ENCODE data around the gene BLCAP. TPM values are rescaled to one million over a fixed set of nuclear protein-coding genes. Genes with fewer than 3 reads are reported as not detected.
A peak's percentile ranks its signal among the peaks of the same experiment; 100 is the strongest.

Gene BLCAP
- total and polyA plus RNA-seq, 9 donors: 27.7 to 147 (median 62.0) TPM

- H3K4me3 ChIP-seq: no peak overlapping the region
- no peaks in the 10 kb centered on the region for H3K9me3 ChIP-seq
- WGBS, 3 donors: 80 to 81% (median 80%) methylated on average over 30 of the region's 30 CpGs
- no peaks in the 10 kb centered on the region for H3K36me3 ChIP-seq
- H3K4me1 ChIP-seq (ENCODE audit: insufficient read depth): peaks cover 10% of the 10 kb centered on the region
- no peak overlapping the region for H3K27ac ChIP-seq
- H3K27me3 ChIP-seq: no peaks in the 10 kb centered on the region
- DNase-seq: peak in 1 of 5 donors; percentile 46
- TF ChIP-seq EP300 (IDR thresholded peaks at IDR 0.05) (no peak), POLR2A (IDR thresholded peaks at IDR 0.05) (no peak), CTCF (IDR thresholded peaks at IDR 0.05) (no peak)
- intact Hi-C loops (cut with DNase I): no loop called here
Measured at GRCh38 chr20:37518606-37519507, 8.8 kb downstream of the BLCAP start.

DNA sequence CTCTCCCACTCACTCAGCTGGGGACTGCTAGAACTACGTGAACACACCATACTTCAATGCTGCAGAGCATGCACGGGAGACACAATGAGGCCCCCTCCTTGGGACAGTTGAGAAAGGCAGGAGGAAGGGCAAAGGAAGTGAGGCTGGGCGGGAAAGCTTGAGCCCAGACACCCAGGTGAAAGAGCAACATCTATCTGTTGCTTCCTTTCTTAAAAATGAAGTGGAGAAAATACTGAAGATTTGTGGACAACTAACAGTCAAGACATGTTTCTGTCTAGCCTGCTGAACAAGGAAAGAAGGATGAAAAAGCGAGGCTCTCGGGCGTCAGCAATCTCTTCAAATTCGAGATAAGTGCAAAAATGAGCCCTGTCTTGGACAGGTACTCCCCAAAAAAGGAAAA lies 9.6 kb downstream of the BLCAP start:
- intact Hi-C loops (cut with DNase I): no loop called here
- Histone ChIP-seq H3K4me3 (no peak overlapping the region), H3K36me3 (no peaks in the 10 kb centered on the region), H3K9me3 (no peaks in the 10 kb centered on the region), H3K27ac (no peak overlapping the region), H3K27me3 (no peaks in the 10 kb centered on the region), H3K4me1 (ENCODE audit: insufficient read depth) (peaks cover 10% of the 10 kb centered on the region)
- 89 to 93% (median 91%) methylated on average over 7 of the region's 7 CpGs for WGBS, 3 donors
- no peak for DNase-seq
- TF ChIP-seq EP300 (IDR thresholded peaks at IDR 0.05): no peak
- no peak for TF ChIP-seq CTCF (IDR thresholded peaks at IDR 0.05)
- no peak for TF ChIP-seq POLR2A (IDR thresholded peaks at IDR 0.05)

DNA sequence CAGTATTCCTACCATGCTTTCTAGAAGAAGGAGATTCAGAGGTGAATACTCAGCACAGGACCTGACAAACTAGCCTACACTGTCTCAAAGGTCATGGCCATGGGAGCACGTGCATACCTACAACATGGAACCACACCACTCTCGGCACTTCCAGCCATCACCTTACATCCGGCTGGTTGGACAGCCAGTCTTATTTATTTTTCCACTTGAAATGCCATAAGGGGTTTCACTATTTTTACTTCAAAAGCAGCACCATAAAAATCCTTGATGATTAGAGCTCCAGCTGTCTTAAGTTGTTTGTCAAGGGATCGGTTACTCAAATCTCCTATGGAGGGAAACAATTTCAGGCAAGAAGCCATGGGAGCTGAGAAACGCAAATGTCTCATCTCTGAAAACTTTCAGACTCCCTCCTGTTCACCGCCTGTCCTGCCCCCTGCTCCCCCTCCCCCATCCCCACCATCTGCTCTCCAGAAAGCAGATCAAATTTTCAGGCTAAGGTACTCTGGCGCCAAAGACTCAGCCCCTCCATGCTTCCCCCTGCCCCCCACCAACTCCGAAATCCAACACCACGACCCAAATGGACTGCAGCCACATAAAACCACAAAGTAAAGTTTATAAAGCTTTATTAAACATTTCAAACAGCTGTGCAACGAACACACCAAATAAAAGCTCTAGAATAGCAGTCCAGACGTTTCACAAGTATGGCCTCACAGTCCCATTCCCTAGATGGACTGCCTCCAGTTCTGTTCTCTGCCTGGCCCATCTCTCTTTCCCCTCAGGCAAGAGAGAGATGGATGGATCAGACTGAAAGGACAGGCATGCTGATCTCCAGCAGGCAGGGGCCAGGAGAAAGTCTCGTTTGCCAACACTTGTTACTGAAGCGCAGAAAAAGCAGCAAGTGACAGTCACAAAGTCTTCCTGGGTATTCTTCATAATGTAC lies 10.6 kb downstream of the BLCAP start:
- H3K27me3 ChIP-seq: no peaks in the 10 kb centered on the region
- DNase-seq: no peak
- H3K9me3 ChIP-seq: no peaks in the 10 kb centered on the region
- intact Hi-C loops (cut with DNase I): no loop called here
- 27 to 45% (median 30%) methylated on average over 13 of the region's 13 CpGs for WGBS, 3 donors
- H3K4me1 ChIP-seq (ENCODE audit: insufficient read depth): peaks cover 10% of the 10 kb centered on the region
- no peaks in the 10 kb centered on the region for H3K36me3 ChIP-seq
- no peak for TF ChIP-seq EP300 (IDR thresholded peaks at IDR 0.05)
- no peak for TF ChIP-seq CTCF (IDR thresholded peaks at IDR 0.05)
- no peak for TF ChIP-seq POLR2A (IDR thresholded peaks at IDR 0.05)
- H3K27ac ChIP-seq: no peak overlapping the region
- H3K4me3 ChIP-seq: no peak overlapping the region

DNA sequence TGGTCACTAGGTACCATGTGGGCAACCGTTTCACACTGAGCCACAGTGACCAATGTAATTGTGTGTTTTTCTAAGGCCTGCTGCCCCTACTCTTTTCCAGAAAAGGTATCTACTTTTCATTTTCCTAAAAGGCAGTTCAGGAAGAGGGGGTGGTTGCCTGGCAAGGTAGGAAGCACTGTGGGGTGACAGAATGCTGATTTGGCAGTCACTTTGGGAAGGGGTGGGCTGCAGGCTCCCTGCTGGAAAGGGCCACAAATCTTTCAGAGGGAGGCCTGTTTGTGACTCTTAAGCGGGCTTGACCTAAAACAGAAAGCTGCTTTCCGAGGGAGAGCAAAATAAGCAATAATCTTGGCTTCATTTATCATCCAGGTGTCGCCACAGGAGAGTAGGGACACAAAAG lies 11.8 kb downstream of the BLCAP start:
- intact Hi-C loops (cut with DNase I): no loop called here
- H3K4me3 ChIP-seq: no peak overlapping the region
- no peaks in the 10 kb centered on the region for H3K9me3 ChIP-seq
- H3K27me3 ChIP-seq: no peaks in the 10 kb centered on the region
- DNase-seq: no peak
- H3K4me1 ChIP-seq (ENCODE audit: insufficient read depth): peaks cover 7% of the 10 kb centered on the region
- TF ChIP-seq EP300 (IDR thresholded peaks at IDR 0.05) (no peak), CTCF (IDR thresholded peaks at IDR 0.05) (no peak), POLR2A (IDR thresholded peaks at IDR 0.05) (no peak)
- H3K36me3 ChIP-seq: no peaks in the 10 kb centered on the region
- H3K27ac ChIP-seq: no peak overlapping the region
- 68 to 83% (median 79%) methylated on average over 4 of the region's 4 CpGs for WGBS, 3 donors
